Activated naive CD4-positive, alpha-beta T cell treated with anti-CD3 and anti-CD28 coated beads, Interleukin-2, amount 50 U/mL, for 16 hours (primary cell): ENCODE data around the gene HERC3.

ENCODE experiments used
- DNase-seq: peaks from one replicate; pipeline ENCODE4 v3.0.0-alpha.2; 2020

Gene HERC3

GRCh38 chr4:88591787-88592599 is at the start of gene HERC3:
TSS of gene HERC3 (plus strand) at chr4:88592480. CDS start at chr4:88605824, 13,344 bp downstream.
- peak; percentile 91 for DNase-seq

- DNase-seq: no peak
Observed at GRCh38 chr4:88549815-88550214, 42.5 kb upstream of the HERC3 start.

- no peak for DNase-seq
Observed at GRCh38 chr4:88567591-88567990, 24.7 kb upstream of the HERC3 start.

GRCh38 chr4:88570001-88570400 is 22.3 kb upstream of the HERC3 start:
- DNase-seq: no peak

- no peak for DNase-seq
Observed at GRCh38 chr4:88573276-88573980, 18.9 kb upstream of the HERC3 start.

GRCh38 chr4:88573995-88574394 is 18.3 kb upstream of the HERC3 start:
- DNase-seq: no peak

- DNase-seq: no peak
Observed at GRCh38 chr4:88575186-88575585, 17.1 kb upstream of the HERC3 start.

GRCh38 chr4:88582493-88582892 is 9.8 kb upstream of the HERC3 start:
- DNase-seq: no peak

- no peak for DNase-seq
Observed at GRCh38 chr4:88583631-88584470, 8.4 kb upstream of the HERC3 start.

- no peak for DNase-seq
Observed at GRCh38 chr4:88584471-88584900, 7.8 kb upstream of the HERC3 start.

- no peak for DNase-seq
Observed at GRCh38 chr4:88585917-88586316, 6.4 kb upstream of the HERC3 start.

GRCh38 chr4:88587306-88587705 is 5.0 kb upstream of the HERC3 start:
- no peak for DNase-seq

GRCh38 chr4:88592600-88593448 is 544 bp downstream of the HERC3 start:
- peak; percentile 88 for DNase-seq

GRCh38 chr4:88597970-88598660 is 5.8 kb downstream of the HERC3 start:
- no peak for DNase-seq

- no peak for DNase-seq
Observed at GRCh38 chr4:88599298-88599697, 7.0 kb downstream of the HERC3 start.

- DNase-seq: no peak
Observed at GRCh38 chr4:88599714-88600113, 7.4 kb downstream of the HERC3 start.

- DNase-seq: no peak
Observed at GRCh38 chr4:88600176-88600838, 8.0 kb downstream of the HERC3 start.

GRCh38 chr4:88604978-88605678 is 12.8 kb downstream of the HERC3 start:
- no peak for DNase-seq

GRCh38 chr4:88605736-88606135 is 13.5 kb downstream of the HERC3 start:
- DNase-seq: no peak

GRCh38 chr4:88606832-88607231 is 14.6 kb downstream of the HERC3 start:
- DNase-seq: no peak
